Neural progenitor cell (in vitro differentiated cells): ENCODE results near the gene NRG2. TPM values are rescaled to one million over a fixed set of nuclear protein-coding genes. Genes with fewer than 3 reads are reported as not detected.

Experiments used
- DNase-seq: peaks from one replicate; pipeline ENCODE4 v3.0.0-alpha.2; 2016; ENCODE audit warnings: low spot score
- H2AFZ ChIP-seq: fragments of 200-600 bp; sonication (generic); replicated peaks from 2 replicates; pipeline ENCODE4 v1.6.1; 2016; ENCODE audit warnings: antibody characterized with exemption
- H3F3A ChIP-seq: fragments of 200-600 bp; sonication (generic); 2 replicates; pipeline ENCODE4 v1.6.1; 2016; ENCODE audit warnings: antibody characterized with exemption, low read depth
- H3K27ac ChIP-seq: fragments of 200-600 bp; sonication (generic); 2 replicates; pipeline ENCODE4 v1.5.1; 2016; ENCODE audit warnings: mild to moderate bottlenecking
- H3K27me3 ChIP-seq: fragments of 200-600 bp; sonication (generic); 2 replicates; pipeline ENCODE4 v1.6.1; 2016; ENCODE audit warnings: mild to moderate bottlenecking, moderate library complexity
- H3K36me3 ChIP-seq: fragments of 200-600 bp; sonication (generic); 2 replicates; pipeline ENCODE4 v1.5.1; 2016
- H3K4me1 ChIP-seq: fragments of 200-600 bp; sonication (generic); 2 replicates; pipeline ENCODE4 v1.6.1; 2016; ENCODE audit warnings: mixed run types
- H3K4me2 ChIP-seq: fragments of 200-600 bp; sonication (generic); 2 replicates; pipeline ENCODE4 v1.6.1; 2016
- H3K4me3 ChIP-seq: fragments of 200-600 bp; sonication (generic); 2 replicates; pipeline ENCODE4 v1.5.1; 2016
- H3K79me2 ChIP-seq: fragments of 200-600 bp; sonication (generic); 2 replicates; pipeline ENCODE4 v1.6.1; 2016; ENCODE audit warnings: low read depth
- H3K9ac ChIP-seq: fragments of 200-600 bp; sonication (generic); 2 replicates; pipeline ENCODE4 v1.6.1; 2016
- H3K9me3 ChIP-seq: fragments of 200-600 bp; sonication (generic); 2 replicates; pipeline ENCODE4 v1.5.1; 2016; ENCODE audit warnings: low read depth
- H4K20me1 ChIP-seq: fragments of 200-600 bp; sonication (generic); 2 replicates; pipeline ENCODE4 v1.6.1; 2016; ENCODE audit warnings: low read depth
- H3K27ac Mint-ChIP-seq: 3 replicates; pipeline ENCODE4 v1.8.0; 2021; ENCODE audit warnings: mixed read lengths
- H3K27me3 Mint-ChIP-seq: 2 replicates; pipeline ENCODE4 v1.8.0; 2022; ENCODE audit warnings: low read depth, mild to moderate bottlenecking, inconsistent platforms, moderate library complexity, mixed read lengths; ENCODE audit not compliant: insufficient read depth
- H3K36me3 Mint-ChIP-seq: 3 replicates; pipeline ENCODE4 v1.8.0; 2021; ENCODE audit warnings: mixed read lengths
- H3K4me1 Mint-ChIP-seq: 3 replicates; pipeline ENCODE4 v1.8.0; 2021; ENCODE audit warnings: mixed read lengths
- H3K4me3 Mint-ChIP-seq: 3 replicates; pipeline ENCODE4 v1.8.0; 2021; ENCODE audit warnings: mild to moderate bottlenecking, moderate library complexity, mixed read lengths
- H3K9me3 Mint-ChIP-seq: 3 replicates; pipeline ENCODE4 v1.8.0; 2020; ENCODE audit warnings: mixed read lengths
- CTCF ChIP-seq: fragments of 200-600 bp; sonication (generic); IDR thresholded peaks from 2 replicates; pipeline ENCODE4 v1.5.1; 2017; ENCODE audit warnings: antibody characterized with exemption, mild to moderate bottlenecking
- EZH2 ChIP-seq: fragments of 200-600 bp; sonication (generic); IDR thresholded peaks from 2 replicates; pipeline ENCODE4 v1.6.1; 2017; ENCODE audit warnings: antibody characterized with exemption, mild to moderate bottlenecking, moderate library complexity
- EZH2phosphoT487 ChIP-seq: fragments of 200-600 bp; sonication (generic); IDR thresholded peaks from 2 replicates; pipeline ENCODE4 v1.6.1; 2017; ENCODE audit warnings: antibody characterized with exemption
- total RNA-seq: library from RNA; depleted of rRNA; stranded (reverse); fragments of >200 nt; gene quantifications from 2 replicates; pipeline ENCODE4 v1.2.3, GENCODE V29; 2015; ENCODE audit warnings: low replicate concordance

NRG2 gene
- total RNA-seq, 1 donor from 2014 or later = 0.13 TPM

- peaks cover 96% of the 10 kb centered on the region for H3K27me3 ChIP-seq
- H3K27me3 Mint-ChIP-seq = no peaks in the 10 kb centered on the region
- H3K4me2 ChIP-seq = no peak overlapping the region
- no peaks in the 10 kb centered on the region for H4K20me1 ChIP-seq
- H3K79me2 ChIP-seq = no peaks in the 10 kb centered on the region
- H3K4me1 ChIP-seq = no peaks in the 10 kb centered on the region
- H3K27ac Mint-ChIP-seq = no peak overlapping the region
- H3K9me3 Mint-ChIP-seq = no peaks in the 10 kb centered on the region
- no peaks in the 10 kb centered on the region for H3K9me3 ChIP-seq
- H3K4me1 Mint-ChIP-seq = no peaks in the 10 kb centered on the region
- H3K36me3 ChIP-seq = no peaks in the 10 kb centered on the region
- no peak for DNase-seq
- H3K4me3 ChIP-seq = no peak overlapping the region
- no peak overlapping the region for H3K4me3 Mint-ChIP-seq
- H3F3A ChIP-seq = no peaks in the 10 kb centered on the region
- no peak overlapping the region for H3K27ac ChIP-seq
- H2AFZ ChIP-seq = no peak overlapping the region
- H3K9ac ChIP-seq = no peak overlapping the region
- H3K36me3 Mint-ChIP-seq = no peaks in the 10 kb centered on the region
- TF ChIP-seq EZH2phosphoT487 (no peak), CTCF (no peak), EZH2 (no peak)
Observed at GRCh38 chr5:140018920-140019644, 24.0 kb downstream of the NRG2 start.

GRCh38 chr5:140018517-140018916 is 24.6 kb downstream of the NRG2 start:
- Histone ChIP-seq H3K4me1 (no peaks in the 10 kb centered on the region), H3K79me2 (no peaks in the 10 kb centered on the region), H4K20me1 (no peaks in the 10 kb centered on the region), H2AFZ (no peak overlapping the region), H3K9me3 (no peaks in the 10 kb centered on the region), H3K4me2 (no peak overlapping the region), H3K36me3 (no peaks in the 10 kb centered on the region), H3K9ac (no peak overlapping the region), H3K4me3 (no peak overlapping the region), H3K27ac (no peak overlapping the region), H3F3A (no peaks in the 10 kb centered on the region), H3K27me3 (peaks cover 96% of the 10 kb centered on the region)
- no peaks in the 10 kb centered on the region for H3K9me3 Mint-ChIP-seq
- DNase-seq = no peak
- no peak overlapping the region for H3K4me3 Mint-ChIP-seq
- TF ChIP-seq CTCF (no peak), EZH2phosphoT487 (no peak), EZH2 (no peak)
- no peaks in the 10 kb centered on the region for H3K36me3 Mint-ChIP-seq
- H3K4me1 Mint-ChIP-seq = no peaks in the 10 kb centered on the region
- no peaks in the 10 kb centered on the region for H3K27me3 Mint-ChIP-seq
- no peak overlapping the region for H3K27ac Mint-ChIP-seq

- H3K27ac ChIP-seq = no peak overlapping the region
- H3K9me3 ChIP-seq = no peaks in the 10 kb centered on the region
- Mint-ChIP-seq H3K9me3 (no peaks in the 10 kb centered on the region), H3K4me3 (no peak overlapping the region), H3K27ac (no peak overlapping the region), H3K27me3 (no peaks in the 10 kb centered on the region), H3K36me3 (no peaks in the 10 kb centered on the region), H3K4me1 (no peaks in the 10 kb centered on the region)
- H3K4me1 ChIP-seq = no peaks in the 10 kb centered on the region
- peaks cover 96% of the 10 kb centered on the region for H3K27me3 ChIP-seq
- H3K9ac ChIP-seq = no peak overlapping the region
- H3K4me3 ChIP-seq = no peak overlapping the region
- H3K4me2 ChIP-seq = no peak overlapping the region
- no peak for TF ChIP-seq CTCF
- no peak for TF ChIP-seq EZH2
- no peak for TF ChIP-seq EZH2phosphoT487
- no peak overlapping the region for H2AFZ ChIP-seq
- H3F3A ChIP-seq = no peaks in the 10 kb centered on the region
- H3K79me2 ChIP-seq = no peaks in the 10 kb centered on the region
- H3K36me3 ChIP-seq = no peaks in the 10 kb centered on the region
- no peak for DNase-seq
- no peaks in the 10 kb centered on the region for H4K20me1 ChIP-seq
Observed at GRCh38 chr5:140018096-140018481, 25.0 kb downstream of the NRG2 start.
